Mesendoderm (in vitro differentiated cells): ENCODE data around the gene KAT6B.

Source experiments
- DNase-seq: peaks from one replicate; pipeline ENCODE4 v3.0.0; 2013
- H2AK5ac ChIP-seq: 2 replicates; pipeline ENCODE4 v1.6.1; 2013; ENCODE audit warnings: low read length, inconsistent platforms
- H2BK120ac ChIP-seq: 2 replicates; pipeline ENCODE4 v1.6.1; 2013; ENCODE audit warnings: low read depth, mild to moderate bottlenecking, low read length, moderate library complexity, mixed read lengths
- H2BK15ac ChIP-seq: replicated peaks from 2 replicates; pipeline ENCODE4 v1.6.1; 2013; ENCODE audit warnings: low read depth, mild to moderate bottlenecking, moderate library complexity
- H2BK5ac ChIP-seq: 2 replicates; pipeline ENCODE4 v1.6.1; 2013; ENCODE audit warnings: low read length, inconsistent platforms
- H3K18ac ChIP-seq: 2 replicates; pipeline ENCODE4 v1.6.1; 2013; ENCODE audit warnings: mild to moderate bottlenecking, low read length, mixed read lengths
- H3K23ac ChIP-seq: one replicate; pipeline ENCODE4 v1.6.1; 2013; ENCODE audit warnings: low read length
- H3K27ac ChIP-seq: 2 replicates; pipeline ENCODE4 v1.5.1; 2013; ENCODE audit warnings: low read depth, mild to moderate bottlenecking, inconsistent platforms, low read length, moderate library complexity
- H3K27me3 ChIP-seq: 2 replicates; pipeline ENCODE4 v1.6.1; 2013; ENCODE audit warnings: low read length, control low read depth, mild to moderate bottlenecking, inconsistent platforms; ENCODE audit not compliant: insufficient read depth, poor library complexity
- H3K36me3 ChIP-seq: 2 replicates; pipeline ENCODE4 v1.6.1; 2013; ENCODE audit warnings: low read length, inconsistent platforms; ENCODE audit not compliant: control insufficient read depth, insufficient read depth
- H3K4ac ChIP-seq: one replicate; pipeline ENCODE4 v1.6.1; 2013; ENCODE audit warnings: low read depth, mild to moderate bottlenecking, low read length, moderate library complexity
- H3K4me1 ChIP-seq: 2 replicates; pipeline ENCODE4 v1.6.1; 2013; ENCODE audit warnings: low read depth, low read length, inconsistent platforms; ENCODE audit not compliant: control insufficient read depth
- H3K4me2 ChIP-seq: 2 replicates; pipeline ENCODE4 v1.6.1; 2013; ENCODE audit warnings: low read length
- H3K4me3 ChIP-seq: 2 replicates; pipeline ENCODE4 v1.5.1; 2013; ENCODE audit warnings: mild to moderate bottlenecking, low read length
- H3K56ac ChIP-seq: one replicate; pipeline ENCODE4 v1.6.1; 2013; ENCODE audit warnings: low read length
- H3K79me1 ChIP-seq: 2 replicates; pipeline ENCODE4 v1.6.1; 2013; ENCODE audit warnings: low read length, inconsistent platforms
- H3K79me2 ChIP-seq: 2 replicates; pipeline ENCODE4 v1.6.1; 2013; ENCODE audit warnings: mild to moderate bottlenecking, low read length; ENCODE audit not compliant: control insufficient read depth, insufficient read depth
- H3K9ac ChIP-seq: 2 replicates; pipeline ENCODE4 v1.6.1; 2013; ENCODE audit warnings: low read length, inconsistent platforms
- H4K5ac ChIP-seq: one replicate; pipeline ENCODE4 v1.6.1; 2013; ENCODE audit warnings: low read length
- H4K8ac ChIP-seq: one replicate; pipeline ENCODE4 v1.6.1; 2013; ENCODE audit warnings: low read depth, mild to moderate bottlenecking, control low read depth, low read length, moderate library complexity
- WGBS: extraction: QIAGEN DNeasy Blood & Tissue Kit; methylation state at CpG from one replicate; pipeline ENCODE4 v1.1.7; 2013; ENCODE audit warnings: low lambda C conversion rate, missing lambda C conversion rate; ENCODE audit not compliant: insufficient coverage; ENCODE audit errors: extremely low coverage; 5-methylcytosine and 5-hydroxymethylcytosine counted together

Gene KAT6B

GRCh38 chr10:74944205-74944604 is 117.8 kb downstream of the KAT6B start:
- WGBS, result no CpG with 5 or more reads among the region's 7 CpGs
- DNase-seq, result no peak
- H4K8ac ChIP-seq, result no peak overlapping the region

GRCh38 chr10:74947781-74948401 is 121.5 kb downstream of the KAT6B start:
- no peak overlapping the region for H4K5ac ChIP-seq
- peaks cover 3% of the 10 kb centered on the region for H3K4me1 ChIP-seq
- H3K56ac ChIP-seq, result no peak overlapping the region
- no peaks in the 10 kb centered on the region for H3K79me2 ChIP-seq
- WGBS, result no CpG with 5 or more reads among the region's 1 CpG
- H3K36me3 ChIP-seq, result no peaks in the 10 kb centered on the region
- no peak overlapping the region for H3K4me3 ChIP-seq
- H2BK120ac ChIP-seq, result no peak overlapping the region
- no peak overlapping the region for H3K23ac ChIP-seq
- DNase-seq, result no peak
- H3K79me1 ChIP-seq, result peaks cover 2% of the 10 kb centered on the region
- H3K27me3 ChIP-seq, result no peaks in the 10 kb centered on the region
- H3K18ac ChIP-seq, result peak overlapping the region; percentile 31
- H2BK5ac ChIP-seq, result no peak overlapping the region
- H3K27ac ChIP-seq, result no peak overlapping the region
- no peak overlapping the region for H3K4me2 ChIP-seq
- no peak overlapping the region for H4K8ac ChIP-seq
- H3K4ac ChIP-seq, result no peak overlapping the region
- H2BK15ac ChIP-seq, result no peak overlapping the region
- no peak overlapping the region for H2AK5ac ChIP-seq
- H3K9ac ChIP-seq, result no peak overlapping the region

More at GRCh38 chr10:74944205-74944604, 117.8 kb downstream of the KAT6B start:
- Histone ChIP-seq H3K79me2 (no peaks in the 10 kb centered on the region), H3K4me2 (no peak overlapping the region), H3K4me3 (no peak overlapping the region), H3K9ac (no peak overlapping the region), H3K36me3 (no peaks in the 10 kb centered on the region), H3K79me1 (peaks cover 2% of the 10 kb centered on the region), H2AK5ac (no peak overlapping the region), H4K5ac (no peak overlapping the region), H2BK15ac (no peak overlapping the region), H3K18ac (no peak overlapping the region), H3K27ac (no peak overlapping the region), H3K27me3 (no peaks in the 10 kb centered on the region), H2BK5ac (no peak overlapping the region), H3K4me1 (peaks cover 3% of the 10 kb centered on the region), H3K23ac (no peak overlapping the region), H3K56ac (no peak overlapping the region), H2BK120ac (no peak overlapping the region), H3K4ac (no peak overlapping the region)

- Histone ChIP-seq H3K4me1 (peaks cover 3% of the 10 kb centered on the region), H3K79me2 (no peaks in the 10 kb centered on the region), H3K9ac (no peak overlapping the region), H3K36me3 (no peaks in the 10 kb centered on the region), H3K18ac (no peak overlapping the region), H2BK120ac (no peak overlapping the region), H3K4me2 (no peak overlapping the region), H3K4me3 (no peak overlapping the region), H4K8ac (no peak overlapping the region), H4K5ac (no peak overlapping the region), H2BK15ac (no peak overlapping the region), H3K27me3 (no peaks in the 10 kb centered on the region), H2BK5ac (no peak overlapping the region), H3K23ac (no peak overlapping the region), H3K79me1 (peaks cover 2% of the 10 kb centered on the region), H3K56ac (no peak overlapping the region), H3K27ac (no peak overlapping the region), H3K4ac (no peak overlapping the region), H2AK5ac (no peak overlapping the region)
- 100% methylated on average over 1 of the region's 5 CpGs for WGBS
- DNase-seq, result peak; percentile 38
Measured at GRCh38 chr10:74949034-74949832, 122.8 kb downstream of the KAT6B start.

- no peak overlapping the region for H2BK120ac ChIP-seq
- no peak overlapping the region for H4K5ac ChIP-seq
- no peak overlapping the region for H2BK15ac ChIP-seq
- no CpG with 5 or more reads among the region's 8 CpGs for WGBS
- H3K4me3 ChIP-seq, result no peak overlapping the region
- peaks cover 3% of the 10 kb centered on the region for H3K4me1 ChIP-seq
- H3K4me2 ChIP-seq, result no peak overlapping the region
- no peak overlapping the region for H3K4ac ChIP-seq
- no peak overlapping the region for H3K56ac ChIP-seq
- no peaks in the 10 kb centered on the region for H3K79me2 ChIP-seq
- no peaks in the 10 kb centered on the region for H3K36me3 ChIP-seq
- H3K23ac ChIP-seq, result no peak overlapping the region
- peak overlapping the region; percentile 39 for H3K18ac ChIP-seq
- no peaks in the 10 kb centered on the region for H3K27me3 ChIP-seq
- DNase-seq, result no peak
- H2AK5ac ChIP-seq, result no peak overlapping the region
- no peak overlapping the region for H4K8ac ChIP-seq
- peaks cover 2% of the 10 kb centered on the region for H3K79me1 ChIP-seq
- no peak overlapping the region for H3K27ac ChIP-seq
- H3K9ac ChIP-seq, result no peak overlapping the region
- H2BK5ac ChIP-seq, result no peak overlapping the region
Measured at GRCh38 chr10:74949843-74950765, 123.7 kb downstream of the KAT6B start.

GRCh38 chr10:74953214-74953613 is 126.8 kb downstream of the KAT6B start:
- no peak overlapping the region for H3K4ac ChIP-seq
- WGBS, result no CpG with 5 or more reads among the region's 2 CpGs
- no peak overlapping the region for H3K9ac ChIP-seq
- no peak overlapping the region for H2BK120ac ChIP-seq
- no peak overlapping the region for H3K27ac ChIP-seq
- no peak overlapping the region for H3K4me2 ChIP-seq
- H3K18ac ChIP-seq, result no peak overlapping the region
- H3K79me2 ChIP-seq, result no peaks in the 10 kb centered on the region
- DNase-seq, result no peak
- no peak overlapping the region for H4K5ac ChIP-seq
- no peak overlapping the region for H2BK15ac ChIP-seq
- no peak overlapping the region for H3K4me3 ChIP-seq
- H2AK5ac ChIP-seq, result no peak overlapping the region
- H3K56ac ChIP-seq, result no peak overlapping the region
- peaks cover 3% of the 10 kb centered on the region for H3K4me1 ChIP-seq
- H3K79me1 ChIP-seq, result peaks cover 2% of the 10 kb centered on the region
- H3K23ac ChIP-seq, result no peak overlapping the region
- H2BK5ac ChIP-seq, result no peak overlapping the region
- no peak overlapping the region for H4K8ac ChIP-seq
- H3K27me3 ChIP-seq, result no peaks in the 10 kb centered on the region
- H3K36me3 ChIP-seq, result no peaks in the 10 kb centered on the region
